Measurements from ENCODE around the gene NMRK2.

DNA sequence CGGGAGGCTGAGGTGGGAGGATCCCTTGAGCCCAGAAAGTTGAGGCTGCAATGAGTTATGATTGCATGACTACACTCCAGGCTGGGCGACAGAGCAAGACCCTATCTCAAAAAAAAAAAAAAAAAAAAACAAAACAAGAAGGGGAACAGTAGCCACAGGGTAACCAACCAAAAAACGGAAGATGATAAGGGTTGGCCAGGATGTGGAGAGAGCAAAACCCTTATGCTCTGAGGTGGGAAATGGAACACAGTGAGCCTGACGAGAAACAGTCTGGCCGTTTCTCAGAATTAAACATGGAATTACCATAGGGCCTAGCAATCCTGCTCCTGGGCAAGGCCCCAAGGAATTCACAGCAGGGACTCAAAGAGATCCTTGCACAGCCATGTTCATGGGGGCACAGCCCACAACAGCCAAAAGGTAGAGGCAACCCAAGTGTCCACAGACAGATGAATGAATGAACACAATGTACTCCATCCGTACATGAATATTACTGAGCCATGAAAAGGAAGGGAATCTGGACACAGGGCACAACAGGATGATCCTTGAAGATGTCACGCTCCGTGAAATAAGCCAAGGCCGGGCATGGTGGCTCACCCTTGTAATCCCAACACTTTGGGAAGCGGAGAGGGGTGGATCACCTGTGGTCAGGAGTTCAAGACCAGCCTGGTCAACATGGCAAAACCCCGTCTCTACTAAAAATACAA, 11.3 kb downstream of the NMRK2 start:
- TF ChIP-seq EZH2 (IDR thresholded peaks at IDR 0.05; ENCODE audit: borderline replicate concordance, insufficient read depth, low read depth, low read length, poor library complexity, severe bottlenecking), result no peak
- TF ChIP-seq, protein P1, sequence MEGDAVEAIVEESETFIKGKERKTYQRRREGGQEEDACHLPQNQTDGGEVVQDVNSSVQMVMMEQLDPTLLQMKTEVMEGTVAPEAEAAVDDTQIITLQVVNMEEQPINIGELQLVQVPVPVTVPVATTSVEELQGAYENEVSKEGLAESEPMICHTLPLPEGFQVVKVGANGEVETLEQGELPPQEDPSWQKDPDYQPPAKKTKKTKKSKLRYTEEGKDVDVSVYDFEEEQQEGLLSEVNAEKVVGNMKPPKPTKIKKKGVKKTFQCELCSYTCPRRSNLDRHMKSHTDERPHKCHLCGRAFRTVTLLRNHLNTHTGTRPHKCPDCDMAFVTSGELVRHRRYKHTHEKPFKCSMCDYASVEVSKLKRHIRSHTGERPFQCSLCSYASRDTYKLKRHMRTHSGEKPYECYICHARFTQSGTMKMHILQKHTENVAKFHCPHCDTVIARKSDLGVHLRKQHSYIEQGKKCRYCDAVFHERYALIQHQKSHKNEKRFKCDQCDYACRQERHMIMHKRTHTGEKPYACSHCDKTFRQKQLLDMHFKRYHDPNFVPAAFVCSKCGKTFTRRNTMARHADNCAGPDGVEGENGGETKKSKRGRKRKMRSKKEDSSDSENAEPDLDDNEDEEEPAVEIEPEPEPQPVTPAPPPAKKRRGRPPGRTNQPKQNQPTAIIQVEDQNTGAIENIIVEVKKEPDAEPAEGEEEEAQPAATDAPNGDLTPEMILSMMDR (IDR thresholded peaks at IDR 0.05), result no peak
